Osteoblast (primary cell): Measurements from ENCODE around the gene FER1L5. TPM values are rescaled to one million over a fixed set of nuclear protein-coding genes. Genes with fewer than 3 reads are reported as not detected.

Source experiments
- DNase-seq: peaks from one replicate; pipeline ENCODE4 v3.0.0; 2011; ENCODE audit warnings: low spot score, mixed read lengths; ENCODE audit not compliant: insufficient read length; ENCODE audit errors: missing footprints
- H2AFZ ChIP-seq: 2 replicates; pipeline ENCODE4 v1.6.0; 2011; ENCODE audit warnings: mild to moderate bottlenecking, low read length
- H3K27ac ChIP-seq: 2 replicates; pipeline ENCODE4 v1.5.1; 2011; ENCODE audit warnings: mild to moderate bottlenecking, low read depth, low read length, moderate library complexity
- H3K27me3 ChIP-seq: 2 replicates; pipeline ENCODE4 v1.6.0; 2012; ENCODE audit warnings: mild to moderate bottlenecking, control low read depth, inconsistent platforms, low read length, moderate library complexity; ENCODE audit not compliant: insufficient read depth
- H3K36me3 ChIP-seq: 2 replicates; pipeline ENCODE4 v1.5.1; 2011; ENCODE audit warnings: mild to moderate bottlenecking, low read length, control low read depth, moderate library complexity; ENCODE audit not compliant: insufficient read depth
- H3K4me1 ChIP-seq: 2 replicates; pipeline ENCODE4 v1.5.1; 2011; ENCODE audit warnings: mild to moderate bottlenecking, low read length, control low read depth, moderate library complexity; ENCODE audit not compliant: insufficient read depth
- H3K4me2 ChIP-seq: 2 replicates; pipeline ENCODE4 v1.6.0; 2011; ENCODE audit warnings: mild to moderate bottlenecking, low read length; ENCODE audit not compliant: insufficient read depth
- H3K4me3 ChIP-seq: fragments of 200-600 bp; sonication (generic); 3 replicates; pipeline ENCODE4 v1.5.1; 2012; ENCODE audit warnings: mild to moderate bottlenecking, low read length, inconsistent platforms; ENCODE audit not compliant: insufficient read depth
- H3K79me2 ChIP-seq: 2 replicates; pipeline ENCODE4 v1.6.0; 2012; ENCODE audit warnings: mild to moderate bottlenecking, low read length, control low read depth, inconsistent platforms; ENCODE audit not compliant: insufficient read depth
- H3K9me3 ChIP-seq: 2 replicates; pipeline ENCODE4 v1.5.1; 2011; ENCODE audit warnings: low read depth, low read length, control low read depth
- H4K20me1 ChIP-seq: 2 replicates; pipeline ENCODE4 v1.6.0; 2012; ENCODE audit warnings: mild to moderate bottlenecking, low read length, control low read depth; ENCODE audit not compliant: insufficient read depth
- CTCF ChIP-seq: IDR thresholded peaks from 2 replicates; pipeline ENCODE4 v1.5.1; 2011; ENCODE audit warnings: mild to moderate bottlenecking, low read depth, low read length, moderate library complexity; ENCODE audit errors: extremely low read depth
- total RNA-seq: library from RNA; depleted of rRNA; stranded (reverse); fragments of >200 nt; gene quantifications from 2 replicates; pipeline ENCODE4 v1.2.3, GENCODE V29; 2012

FER1L5 gene
- total RNA-seq, 1 donor: 1.1 TPM

- no peak overlapping the region for H3K27ac ChIP-seq
- no peak for TF ChIP-seq CTCF
- H3K4me1 ChIP-seq: no peaks in the 10 kb centered on the region
- no peak overlapping the region for H3K4me3 ChIP-seq
- H3K79me2 ChIP-seq: no peaks in the 10 kb centered on the region
- DNase-seq: no peak
- no peaks in the 10 kb centered on the region for H3K27me3 ChIP-seq
- H4K20me1 ChIP-seq: no peaks in the 10 kb centered on the region
- H3K36me3 ChIP-seq: no peaks in the 10 kb centered on the region
- H3K4me2 ChIP-seq: no peak overlapping the region
- H2AFZ ChIP-seq: no peak overlapping the region
- H3K9me3 ChIP-seq: no peaks in the 10 kb centered on the region
These were observed 13.0 kb downstream of the FER1L5 start for GRCh38 chr2:96655526-96655925.

- no peak for TF ChIP-seq CTCF
- Histone ChIP-seq H3K4me2 (no peak overlapping the region), H3K27ac (no peak overlapping the region), H3K4me3 (no peak overlapping the region), H3K79me2 (no peaks in the 10 kb centered on the region), H2AFZ (no peak overlapping the region), H3K27me3 (no peaks in the 10 kb centered on the region), H4K20me1 (no peaks in the 10 kb centered on the region), H3K36me3 (no peaks in the 10 kb centered on the region), H3K4me1 (no peaks in the 10 kb centered on the region), H3K9me3 (no peaks in the 10 kb centered on the region)
- no peak for DNase-seq
These were observed 14.0 kb downstream of the FER1L5 start for GRCh38 chr2:96656540-96656939.

GRCh38 chr2:96661324-96661723 is 18.8 kb downstream of the FER1L5 start:
- no peaks in the 10 kb centered on the region for H3K79me2 ChIP-seq
- no peak overlapping the region for H2AFZ ChIP-seq
- H3K27ac ChIP-seq: no peak overlapping the region
- H3K27me3 ChIP-seq: no peaks in the 10 kb centered on the region
- no peaks in the 10 kb centered on the region for H3K9me3 ChIP-seq
- no peak overlapping the region for H3K4me2 ChIP-seq
- peaks cover 16% of the 10 kb centered on the region for H3K4me1 ChIP-seq
- no peak overlapping the region for H3K4me3 ChIP-seq
- H3K36me3 ChIP-seq: no peaks in the 10 kb centered on the region
- peak; percentile 25 for DNase-seq
- H4K20me1 ChIP-seq: no peaks in the 10 kb centered on the region
- TF ChIP-seq CTCF: no peak

- Histone ChIP-seq H3K9me3 (no peaks in the 10 kb centered on the region), H3K79me2 (no peaks in the 10 kb centered on the region), H3K4me2 (no peak overlapping the region), H3K27ac (no peak overlapping the region), H3K4me3 (no peak overlapping the region), H3K4me1 (peaks cover 16% of the 10 kb centered on the region), H2AFZ (no peak overlapping the region), H3K27me3 (no peaks in the 10 kb centered on the region), H3K36me3 (no peaks in the 10 kb centered on the region), H4K20me1 (no peaks in the 10 kb centered on the region)
- peak; percentile 10 for DNase-seq
- no peak for TF ChIP-seq CTCF
These were observed 19.8 kb downstream of the FER1L5 start for GRCh38 chr2:96662360-96662759.
